HG02798 (cell line): Measurements from ENCODE around the gene TBC1D5.
"Not testable (repeated sequence)": the region's sequence is repeated elsewhere in the genome, so short reads cannot be mapped to it uniquely, and the experiment has no call there.

ENCODE experiments used
- ATAC-seq: cut with Tn5 transposase; IDR thresholded peaks from one replicate; pipeline ENCODE4 v1.9.1; 2021; ENCODE audit warnings: mild to moderate bottlenecking; ENCODE audit not compliant: unreplicated experiment, poor library complexity

The TBC1D5 gene

GRCh38 chr3:17724122-17724521, 18.3 kb downstream of the TBC1D5 start:
- ATAC-seq: no peak

GRCh38 chr3:17717411-17717810, 25.0 kb downstream of the TBC1D5 start:
- no peak for ATAC-seq

- no peak for ATAC-seq
Observed at GRCh38 chr3:17714473-17714872, 28.0 kb downstream of the TBC1D5 start.

- ATAC-seq: no peak
Observed at GRCh38 chr3:17709236-17709810, 33.1 kb downstream of the TBC1D5 start.

- no peak for ATAC-seq
Observed at GRCh38 chr3:17707813-17708543, 34.5 kb downstream of the TBC1D5 start.

GRCh38 chr3:17705991-17706390, 36.4 kb downstream of the TBC1D5 start:
- not testable (repeated sequence) for ATAC-seq

GRCh38 chr3:17699815-17700214, 42.6 kb downstream of the TBC1D5 start:
- not testable (repeated sequence) for ATAC-seq

GRCh38 chr3:17695665-17696064, 46.8 kb downstream of the TBC1D5 start:
- not testable (repeated sequence) for ATAC-seq

GRCh38 chr3:17693670-17693999, 48.8 kb downstream of the TBC1D5 start:
- ATAC-seq: not testable (repeated sequence)

- ATAC-seq: not testable (repeated sequence)
Observed at GRCh38 chr3:17692846-17693669, 49.4 kb downstream of the TBC1D5 start.

- no peak for ATAC-seq
Observed at GRCh38 chr3:17687566-17687965, 54.9 kb downstream of the TBC1D5 start.

- no peak for ATAC-seq
Observed at GRCh38 chr3:17686613-17687012, 55.8 kb downstream of the TBC1D5 start.

GRCh38 chr3:17683542-17684207, 58.8 kb downstream of the TBC1D5 start:
- ATAC-seq: no peak

GRCh38 chr3:17680530-17680929, 61.9 kb downstream of the TBC1D5 start:
- ATAC-seq: no peak

- ATAC-seq: peak; percentile 67
Observed at GRCh38 chr3:17678116-17678741, 64.2 kb downstream of the TBC1D5 start.

GRCh38 chr3:17674082-17674686, 68.2 kb downstream of the TBC1D5 start:
- ATAC-seq: no peak

GRCh38 chr3:17672506-17672905, 69.9 kb downstream of the TBC1D5 start:
- no peak for ATAC-seq

- ATAC-seq: no peak
Observed at GRCh38 chr3:17670749-17671148, 71.7 kb downstream of the TBC1D5 start.

- ATAC-seq: peak; percentile 68
Observed at GRCh38 chr3:17664923-17665322, 77.5 kb downstream of the TBC1D5 start.

GRCh38 chr3:17656264-17656663, 86.2 kb downstream of the TBC1D5 start:
- ATAC-seq: no peak
